H1 (cell line): ENCODE measurements around the gene RAB3A. TPM values are rescaled to one million over a fixed set of nuclear protein-coding genes. Genes with fewer than 3 reads are reported as not detected.

Experiments used
- CTCF ChIA-PET: fragments of 300-600 bp; sonication (Branson Sonifier 250); formaldehyde crosslinking; loops from one replicate; lab custom pipeline; 2021; ENCODE audit not compliant: partially characterized antibody; lab: Charles Lee
- POLR2A ChIA-PET: fragments of 300-600 bp; sonication (Branson Sonifier 250); formaldehyde crosslinking; loops from one replicate; lab custom pipeline; 2021; ENCODE audit warnings: inconsistent platforms; ENCODE audit not compliant: partially characterized antibody; lab: Charles Lee
- DNase-seq, 2 experiments: peaks; one replicate each; pipeline versions ENCODE4 v3.0.0 to v3.0.0-alpha.2; 2010 to 2022; ENCODE audit warnings: low spot score in 2 of 2, low read depth in 1 of 2, mixed read lengths in 1 of 2
- FAIRE-seq: peaks from 2 replicates; lab custom pipeline; 2011; peaks lifted over from hg19 to GRCh38; lab: Jason Lieb, UNC
- H2AFZ ChIP-seq: 2 replicates; pipeline ENCODE4 v1.8.1; 2012; ENCODE audit warnings: low read length, inconsistent platforms
- H2AK5ac ChIP-seq: 2 replicates; pipeline ENCODE4 v1.6.1; 2013; ENCODE audit warnings: low read depth, low read length
- H2BK120ac ChIP-seq: replicated peaks from 2 replicates; pipeline ENCODE3; 2013; ENCODE audit warnings: low read depth, low read length, inconsistent platforms
- H2BK12ac ChIP-seq: 2 replicates; pipeline ENCODE4 v1.6.1; 2013; ENCODE audit warnings: low read depth, low read length
- H2BK15ac ChIP-seq: 2 replicates; pipeline ENCODE4 v1.6.1; 2013; ENCODE audit warnings: low read length
- H2BK20ac ChIP-seq: 2 replicates; pipeline ENCODE4 v1.6.1; 2013; ENCODE audit warnings: low read length
- H2BK5ac ChIP-seq: 2 replicates; pipeline ENCODE4 v1.6.1; 2013; ENCODE audit warnings: low read depth, low read length
- H3K14ac ChIP-seq: 2 replicates; pipeline ENCODE4 v1.6.1; 2013; ENCODE audit warnings: inconsistent platforms; ENCODE audit not compliant: insufficient read length
- H3K18ac ChIP-seq: 2 replicates; pipeline ENCODE4 v1.6.1; 2013; ENCODE audit warnings: low read length; ENCODE audit errors: extremely low read depth
- H3K23ac ChIP-seq: 2 replicates; pipeline ENCODE4 v1.6.1; 2013; ENCODE audit warnings: inconsistent platforms; ENCODE audit not compliant: insufficient read length
- H3K23me2 ChIP-seq: 2 replicates; pipeline ENCODE4 v1.6.1; 2013; ENCODE audit warnings: low read depth, low read length
- H3K27ac ChIP-seq: 2 replicates; pipeline ENCODE4 v1.6.1; 2011; ENCODE audit warnings: low read depth, low read length, inconsistent platforms
- H3K27me3 ChIP-seq, 4 experiments: replicated peaks in 1 of 4; 1 replicate in 1 of 4; 2 replicates in 3 of 4; pipeline versions ENCODE4 v1.6.1 to v1.8.1; 2011 to 2013; ENCODE audit warnings: low read length in 3 of 4, mild to moderate bottlenecking in 3 of 4, inconsistent platforms in 2 of 4, mixed read lengths in 2 of 4, moderate library complexity in 1 of 4; ENCODE audit not compliant: control insufficient read depth in 3 of 4, insufficient read depth in 3 of 4; ENCODE audit errors: extremely low read depth in 1 of 4
- H3K36me3 ChIP-seq, 4 experiments: 2 replicates each; pipeline versions ENCODE4 v1.6.1 to v1.8.1; 2011 to 2013; ENCODE audit warnings: mild to moderate bottlenecking in 4 of 4, low read length in 3 of 4, moderate library complexity in 2 of 4, control low read depth in 1 of 4, inconsistent platforms in 1 of 4; ENCODE audit not compliant: insufficient read depth in 4 of 4, control insufficient read depth in 2 of 4
- H3K4ac ChIP-seq: replicated peaks from 2 replicates; pipeline ENCODE3; 2013; ENCODE audit warnings: low read length, low read depth, mixed read lengths, inconsistent platforms; ENCODE audit not compliant: insufficient read length
- H3K4me1 ChIP-seq, 4 experiments: replicated peaks in 1 of 4; 1 replicate in 1 of 4; 2 replicates in 3 of 4; pipeline versions ENCODE4 v1.6.1 to v1.8.1; 2011 to 2013; ENCODE audit warnings: low read length in 3 of 4, inconsistent platforms in 2 of 4, mixed read lengths in 1 of 4; ENCODE audit not compliant: insufficient read depth in 4 of 4, control insufficient read depth in 3 of 4
- H3K4me2 ChIP-seq, 2 experiments: 2 replicates each; pipeline versions ENCODE4 v1.6.1 to v1.8.1; 2011 to 2013; ENCODE audit warnings: low read depth in 2 of 2, low read length in 2 of 2, control low read depth in 1 of 2, inconsistent platforms in 1 of 2, mild to moderate bottlenecking in 1 of 2; ENCODE audit not compliant: insufficient read depth in 1 of 2
- H3K4me3 ChIP-seq, 4 experiments: fragments of 200-600, 300-600 bp in 1 of 4; sonication (generic), shearing (Covaris generic), sonication (Bioruptor Twin) in 1 of 4; 2 replicates each; pipeline versions ENCODE4 v1.5.1 to v1.8.1; 2011 to 2016; ENCODE audit warnings: low read length in 4 of 4, low read depth in 3 of 4, control low read depth in 2 of 4, inconsistent platforms in 2 of 4, mild to moderate bottlenecking in 2 of 4, mixed read lengths in 1 of 4, moderate library complexity in 1 of 4; ENCODE audit not compliant: insufficient read depth in 2 of 4; ENCODE audit errors: extremely low read depth in 1 of 4
- H3K56ac ChIP-seq: replicated peaks from 2 replicates; pipeline ENCODE3; 2013; ENCODE audit warnings: low read depth, mild to moderate bottlenecking, mixed read lengths, low read length, inconsistent platforms; ENCODE audit not compliant: insufficient read length
- H3K79me1 ChIP-seq: 2 replicates; pipeline ENCODE4 v1.6.1; 2013; ENCODE audit warnings: low read depth, low read length, control low read depth
- H3K79me2 ChIP-seq, 2 experiments: 2 replicates each; pipeline versions ENCODE4 v1.6.1 to v1.8.1; 2012 to 2013; ENCODE audit warnings: low read length in 2 of 2, mild to moderate bottlenecking in 2 of 2, inconsistent platforms in 1 of 2; ENCODE audit not compliant: insufficient read depth in 2 of 2, control insufficient read depth in 1 of 2
- H3K9ac ChIP-seq, 4 experiments: replicated peaks in 1 of 4; 1 replicate in 1 of 4; 2 replicates in 3 of 4; pipeline versions ENCODE4 v1.6.1 to v1.8.1; 2011 to 2013; ENCODE audit warnings: low read depth in 3 of 4, low read length in 3 of 4, control low read depth in 2 of 4, mild to moderate bottlenecking in 2 of 4, moderate library complexity in 2 of 4, inconsistent platforms in 1 of 4; ENCODE audit errors: extremely low read depth in 1 of 4
- H3K9me3 ChIP-seq, 2 experiments: 2 replicates each; pipeline versions ENCODE4 v1.6.1 to v1.8.1; 2012 to 2013; ENCODE audit warnings: mild to moderate bottlenecking in 2 of 2, moderate library complexity in 2 of 2, control low read depth in 1 of 2, inconsistent platforms in 1 of 2, low read depth in 1 of 2, low read length in 1 of 2, mixed read lengths in 1 of 2; ENCODE audit not compliant: insufficient read depth in 2 of 2
- H4K20me1 ChIP-seq, 2 experiments: replicated peaks in 1 of 2; 2 replicates each; pipeline versions ENCODE3 to v1.8.1; 2011 to 2013; ENCODE audit warnings: inconsistent platforms in 2 of 2, low read length in 2 of 2, mild to moderate bottlenecking in 1 of 2; ENCODE audit not compliant: insufficient read depth in 2 of 2, control insufficient read depth in 1 of 2
- H4K5ac ChIP-seq: 2 replicates; pipeline ENCODE4 v1.6.1; 2013; ENCODE audit warnings: low read length, low read depth, mixed read lengths, inconsistent platforms; ENCODE audit not compliant: insufficient read length
- H4K8ac ChIP-seq: 2 replicates; pipeline ENCODE4 v1.8.0; 2013; ENCODE audit warnings: mild to moderate bottlenecking, moderate library complexity, low read length, inconsistent platforms; ENCODE audit not compliant: insufficient read depth; ENCODE audit errors: extremely low read depth
- H4K91ac ChIP-seq: replicated peaks from 2 replicates; pipeline ENCODE3; 2013; ENCODE audit warnings: low read length, mixed read lengths, inconsistent platforms; ENCODE audit not compliant: insufficient read length
- BACH1 ChIP-seq: IDR thresholded peaks from 2 replicates; pipeline ENCODE4 v1.6.1; 2012; ENCODE audit warnings: low read length, improper control_type of control experiment
- EZH2 ChIP-seq: fragments of 200-600 bp; sonication (generic); IDR thresholded peaks from 2 replicates; pipeline ENCODE4 v1.7.1; 2012; ENCODE audit warnings: low read depth, mild to moderate bottlenecking, moderate library complexity, low read length, inconsistent platforms; ENCODE audit not compliant: severe bottlenecking
- GTF2F1 ChIP-seq: IDR thresholded peaks from 2 replicates; pipeline ENCODE4 v1.6.1; 2012; ENCODE audit warnings: low read depth, low read length, improper control_type of control experiment, borderline replicate concordance
- HDAC2 ChIP-seq, 2 experiments: fragments of 300-600 bp in 1 of 2; sonication (generic) in 1 of 2; IDR thresholded peaks; 2 replicates each; pipeline ENCODE4 v1.6.1; 2011 to 2012; ENCODE audit warnings: low read depth in 2 of 2, low read length in 2 of 2, mild to moderate bottlenecking in 2 of 2, moderate library complexity in 2 of 2, borderline replicate concordance in 1 of 2, inconsistent platforms in 1 of 2
- KDM4A ChIP-seq: IDR thresholded peaks from one replicate; pipeline ENCODE4 v1.7.1; 2012; ENCODE audit warnings: low read depth, mild to moderate bottlenecking, moderate library complexity, low read length, inconsistent platforms; ENCODE audit not compliant: severe bottlenecking
- NRF1 ChIP-seq: IDR thresholded peaks from 2 replicates; pipeline ENCODE4 v1.6.1; 2011; ENCODE audit warnings: mild to moderate bottlenecking, low read depth, low read length, improper control_type of control experiment
- RXRA ChIP-seq: IDR thresholded peaks from 2 replicates; pipeline ENCODE4 v1.6.1; 2011; ENCODE audit warnings: low read depth, mild to moderate bottlenecking, low read length, moderate library complexity; ENCODE audit not compliant: insufficient read depth
- SIN3A ChIP-seq, 2 experiments: IDR thresholded peaks in 1 of 2; conservative IDR thresholded peaks in 1 of 2; 2 replicates each; pipeline ENCODE4 v1.6.1; 2011 to 2012; ENCODE audit warnings: low read length in 2 of 2, improper control_type of control experiment in 1 of 2, low read depth in 1 of 2, mild to moderate bottlenecking in 1 of 2
- SIRT6 ChIP-seq: IDR thresholded peaks from one replicate; pipeline ENCODE4 v1.7.1; 2012; ENCODE audit warnings: low read length, inconsistent platforms
- SP1 ChIP-seq: IDR thresholded peaks from 2 replicates; pipeline ENCODE4 v1.6.1; 2011; ENCODE audit warnings: low read depth, low read length
- SRF ChIP-seq: IDR thresholded peaks from 2 replicates; pipeline ENCODE4 v1.6.1; 2011; ENCODE audit warnings: mild to moderate bottlenecking, low read depth, low read length, moderate library complexity
- YY1 ChIP-seq: IDR thresholded peaks from 2 replicates; pipeline ENCODE4 v1.6.1; 2011; ENCODE audit warnings: low read depth, mild to moderate bottlenecking, low read length
- WGBS, 2 experiments: shearing (Covaris generic) in 1 of 2; methylation state at CpG; one replicate each; pipeline versions ENCODE4 v1.1.6 to v1.1.7; 2013 to 2015; ENCODE audit warnings: low lambda C conversion rate in 2 of 2, mixed read lengths in 2 of 2, inconsistent platforms in 1 of 2, low coverage in 1 of 2, missing lambda C conversion rate in 1 of 2; ENCODE audit not compliant: insufficient replicate concordance in 2 of 2, insufficient coverage in 1 of 2, insufficient read length in 1 of 2; ENCODE audit errors: extremely low coverage in 1 of 2, missing lambda C conversion rate in 1 of 2; 5-methylcytosine and 5-hydroxymethylcytosine counted together
- polyA plus RNA-seq, 7 experiments: library from polyadenylated mRNA; depleted of rRNA in 3 of 7; stranded (reverse) in 5 of 7; unstranded in 2 of 7; fragments of >200 nt in 5 of 7; fragments of 200-250 nt in 2 of 7; gene quantifications; 1 replicate in 5 of 7; 2 replicates in 1 of 7; 4 replicates in 1 of 7; pipeline versions ENCODE4 v1.2.1 to v1.2.3, GENCODE V29; 2011 to 2013; ENCODE audit warnings: missing spikeins in 2 of 7, mixed read lengths in 2 of 7
- total RNA-seq: library from RNA; stranded (reverse); fragmentation: NEBNext Ultra II Directional; extraction: Animal tissue kit (Norgen Biotek cat#: 25700); gene quantifications from 2 replicates; pipeline ENCODE4 v1.2.1, GENCODE V29; 2021

The RAB3A gene
- total and polyA plus RNA-seq, 2 of the 8 experiments (the other 6 are each of a cell fraction or from before 2014, with no cell fraction given), result 13.6 to 14.2 TPM

DNA sequence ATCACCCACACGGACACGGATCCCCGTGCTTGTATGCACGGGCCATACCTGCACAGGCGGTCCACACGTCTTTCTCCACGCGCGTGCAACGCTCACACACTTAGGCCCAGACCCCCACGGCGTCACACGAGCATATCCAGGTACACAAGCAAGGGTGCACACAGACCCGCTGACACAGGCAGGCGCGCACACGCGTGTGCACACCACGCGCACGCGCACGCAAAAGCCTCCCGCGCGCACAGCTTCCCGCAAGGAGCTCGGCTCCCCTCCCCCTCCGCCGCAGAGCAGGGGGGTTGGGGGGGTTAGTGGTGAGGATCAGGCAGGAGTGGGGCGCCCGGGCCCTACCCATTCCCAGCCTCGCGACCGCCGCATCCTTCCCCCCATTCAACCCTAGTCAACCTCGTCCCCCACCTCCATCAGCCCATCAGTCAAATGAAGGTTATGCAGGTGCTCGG lies 407 bp downstream of the RAB3A start:
- 3% methylated on average over 24 of the region's 38 CpGs; no CpG with 5 or more reads in 1 of the 2 experiments for WGBS, 2 experiments
- no peak overlapping the region for H2AFZ ChIP-seq
- TF ChIP-seq SRF (no peak), BACH1 (peak; percentile 81), SP1 (no peak), SIN3A (conservative IDR thresholded peaks at IDR 0.05 in 1 of 2, IDR thresholded peaks at IDR 0.05 in 1 of 2; ENCODE audit: low read depth in 1 of 2, low read length in 2 of 2) (no peak), YY1 (no peak), NRF1 (no peak), SIRT6 (no peak), RXRA (no peak), HDAC2 (IDR thresholded peaks at IDR 0.05; ENCODE audit: borderline replicate concordance in 1 of 2, low read depth in 2 of 2, low read length in 2 of 2) (0 out of 4 replicates have a peak, but pooled peaks of 1 of the 2 experiments have one; percentile 95), EZH2 (no peak), KDM4A (peak; percentile 56), GTF2F1 (0 out of 2 replicates have a peak, but pooled peaks have one; percentile 1)

More for the DNA sequence above, 407 bp downstream of the RAB3A start:
- 0 out of 2 replicates have a peak overlapping the region, but pooled peaks have one; percentile 48 for H2BK20ac ChIP-seq
- FAIRE-seq (no peak), DNase-seq (no peak)
- peaks cover 12% of the 10 kb centered on the region for H3K23me2 ChIP-seq
- H3K9me3 ChIP-seq, result no peaks in the 10 kb centered on the region
- no peak overlapping the region for H3K27ac ChIP-seq
- H3K27me3 ChIP-seq, result no peaks in the 10 kb centered on the region; a peak in 1 of 7 replicates
- no peak overlapping the region for H3K14ac ChIP-seq
- peak overlapping the region; percentile 75; the same call in 1 of the 2 replicates for H4K8ac ChIP-seq
- no peak overlapping the region for H3K23ac ChIP-seq
- H4K20me1 ChIP-seq, result peaks cover 1 to 13% of the 10 kb centered on the region in 2 experiments
- 0 out of 4 replicates have a peak, but pooled peaks cover 0 to 4% of the 10 kb centered on the region in 2 experiments for H3K79me2 ChIP-seq
- no peak overlapping the region for H3K56ac ChIP-seq
- H2BK120ac ChIP-seq, result no peak overlapping the region
- ChIA-PET POLR2A (interaction anchor here (0.6 to 7.3 kb wide), 11 partner anchors 9 to 112 kb away, joined by 3 to 65 read pairs (median 4); partner anchors contain the start of genes JUND and MPV17L2), CTCF (interaction anchor here (0.6 to 11.5 kb wide), 11 partner anchors 12 to 135 kb away, joined by 3 to 305 read pairs (median 3); partner anchors contain the start of gene PDE4C)
- no peak overlapping the region for H4K5ac ChIP-seq
- 0 out of 2 replicates have a peak overlapping the region, but pooled peaks have one; percentile 4 for H2BK5ac ChIP-seq
- H2BK12ac ChIP-seq, result peak overlapping the region; percentile 3; the same call in 1 of the 2 replicates
- H3K18ac ChIP-seq, result peak overlapping the region; percentile 84
- H3K4ac ChIP-seq, result no peak overlapping the region
- peak overlapping the region; percentile 63 for H4K91ac ChIP-seq
- peaks cover 0 to 11% (median 7%) of the 10 kb centered on the region in 4 experiments; a peak in 5 of 7 replicates for H3K4me1 ChIP-seq
- H2AK5ac ChIP-seq, result no peak overlapping the region
- H2BK15ac ChIP-seq, result peak overlapping the region; percentile 2; the same call in 1 of the 2 replicates
- peaks cover 3 to 5% (median 3%) of the 10 kb centered on the region in 4 experiments; a peak in 6 of 8 replicates for H3K36me3 ChIP-seq
- peaks cover 5% of the 10 kb centered on the region for H3K79me1 ChIP-seq
- peak overlapping the region in 3 of 4 experiments; percentile 37 to 42 (median 41); a peak in 4 of 7 replicates for H3K9ac ChIP-seq
- peak overlapping the region; percentile 56 to 81 (median 74) for H3K4me3 ChIP-seq
- H3K4me2 ChIP-seq, result peak overlapping the region; percentile 79 to 92
